NCI-H1092 treated with DMSO at 0.1 percent for 48 hours (cell line): ENCODE results near the gene FRMPD1.

ENCODE experiments used
- DNase-seq: peaks from one replicate; lab custom pipeline; 2025; lab: John Stamatoyannopoulos, UW

Gene FRMPD1

DNA sequence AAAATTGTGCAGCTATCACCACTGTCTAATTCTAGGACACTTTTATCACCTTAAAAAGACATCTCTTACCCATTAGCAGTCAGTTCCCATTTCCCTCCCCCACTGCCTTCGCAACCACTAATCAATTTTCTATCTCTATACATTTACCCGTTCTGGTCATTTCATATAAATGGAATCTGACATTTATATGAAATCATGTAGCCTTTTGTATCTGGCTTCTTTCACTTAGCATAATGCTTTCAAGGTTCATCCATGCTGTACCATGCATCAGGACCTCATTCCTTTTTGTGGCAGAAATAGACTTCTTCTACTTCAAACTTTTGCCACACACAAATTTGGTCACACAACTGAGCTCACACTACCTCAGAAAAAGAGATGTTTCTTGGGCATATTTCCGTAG, 32.2 kb downstream of the FRMPD1 start:
- no peak for DNase-seq

DNA sequence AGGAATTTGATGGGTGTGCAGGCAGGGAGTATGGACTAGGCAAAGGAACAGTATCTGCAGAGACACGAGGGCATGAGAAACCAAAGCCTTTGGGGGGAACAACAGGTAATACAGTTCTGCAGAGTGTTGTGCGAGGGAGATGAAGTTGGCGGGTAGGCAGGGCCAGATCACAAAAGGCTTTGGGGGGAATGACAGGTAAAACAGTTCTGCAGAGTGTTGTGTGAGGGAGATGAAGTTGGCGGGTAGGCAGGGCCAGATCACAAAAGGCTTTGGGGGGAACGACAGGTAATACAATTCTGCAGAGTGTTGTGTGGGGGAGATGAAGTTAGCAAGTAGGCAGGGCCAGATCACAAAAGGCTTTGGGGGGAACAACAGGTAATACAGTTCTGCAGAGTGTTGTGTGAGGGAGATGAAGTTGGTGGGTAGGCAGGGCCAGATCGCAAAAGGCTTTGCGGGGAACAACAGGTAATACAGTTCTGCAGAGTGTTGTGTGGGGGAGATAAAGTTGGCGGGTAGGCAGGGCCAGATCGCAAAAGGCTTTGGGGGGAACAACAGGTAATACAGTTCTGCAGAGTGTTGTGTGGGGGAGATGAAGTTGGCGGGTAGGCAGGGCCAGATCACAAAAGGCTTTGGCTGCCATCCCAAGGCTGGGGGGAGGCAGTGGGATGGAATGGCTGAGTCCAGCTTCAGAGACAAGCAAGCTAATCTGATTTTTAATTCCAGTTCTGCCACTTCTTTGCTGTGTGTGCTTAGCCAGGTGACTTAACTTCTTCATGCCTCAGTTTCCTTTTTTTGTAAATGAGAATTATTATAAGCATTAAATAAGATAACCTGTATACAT, 33.0 kb downstream of the FRMPD1 start:
- no peak for DNase-seq

DNA sequence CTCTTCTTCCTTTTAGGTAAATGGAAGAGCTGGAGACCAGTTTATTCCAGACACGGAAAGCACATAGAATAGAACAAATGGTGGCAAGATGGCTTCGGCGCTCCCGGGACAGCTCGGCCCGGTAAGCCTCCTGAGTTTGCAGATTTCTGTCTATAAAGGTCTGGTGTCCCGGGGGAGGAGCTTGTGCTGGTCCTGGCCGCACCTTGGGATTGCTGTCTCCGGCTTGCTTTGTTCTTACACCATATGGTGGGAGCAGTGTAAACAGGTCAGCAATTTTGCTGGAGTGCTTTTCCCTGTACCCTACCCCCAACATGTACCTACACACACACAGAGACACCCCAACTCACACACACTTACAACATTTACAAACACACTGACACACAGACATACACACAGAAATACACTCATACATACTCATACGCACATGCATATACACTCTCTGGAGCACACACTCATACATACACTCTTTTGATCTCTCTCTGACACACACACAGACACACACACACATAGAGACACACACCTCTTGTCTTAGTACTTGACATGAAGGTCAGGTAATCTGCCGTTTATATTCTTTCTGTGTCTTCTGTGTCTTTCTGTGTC, 42.0 kb downstream of the FRMPD1 start:
- DNase-seq, result no peak

DNA sequence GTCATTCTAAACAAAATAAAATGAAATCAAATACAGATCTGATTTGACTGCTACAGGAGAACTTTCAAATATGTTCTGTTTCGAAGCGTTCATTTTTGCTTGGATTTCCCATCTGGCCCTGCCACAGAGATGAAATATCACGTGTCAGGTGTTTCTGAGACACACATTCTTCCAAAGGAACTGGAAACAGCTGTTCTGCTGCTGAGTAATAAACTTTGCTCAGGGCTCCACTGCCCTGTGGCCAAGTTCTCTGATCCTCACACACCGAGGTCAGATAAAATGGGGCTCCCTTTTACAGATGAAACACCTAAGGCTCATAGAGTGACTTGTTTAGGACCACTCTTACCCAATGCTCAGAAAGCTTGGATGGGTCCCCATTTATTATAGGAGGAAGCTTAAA, 42.5 kb downstream of the FRMPD1 start:
- DNase-seq, result no peak

DNA sequence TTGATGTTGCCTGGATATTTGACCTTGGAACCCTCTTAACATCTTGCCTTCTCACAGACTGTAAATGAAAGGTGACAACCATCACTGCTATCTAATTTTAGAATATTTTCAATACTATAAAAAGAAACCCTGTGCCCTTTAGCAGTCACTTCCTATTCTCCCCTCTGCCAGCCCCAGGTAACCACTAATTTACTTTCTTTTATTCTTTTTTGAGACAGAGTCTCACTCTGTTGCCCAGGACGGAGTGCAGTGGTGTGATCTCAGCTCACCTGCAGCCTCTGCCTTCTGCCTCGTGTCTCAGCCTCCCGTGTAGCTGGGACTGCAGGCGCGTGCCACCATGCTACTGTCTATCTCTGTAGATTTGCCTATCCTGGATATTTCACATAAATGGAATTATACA, 43.6 kb downstream of the FRMPD1 start:
- DNase-seq, result no peak

DNA sequence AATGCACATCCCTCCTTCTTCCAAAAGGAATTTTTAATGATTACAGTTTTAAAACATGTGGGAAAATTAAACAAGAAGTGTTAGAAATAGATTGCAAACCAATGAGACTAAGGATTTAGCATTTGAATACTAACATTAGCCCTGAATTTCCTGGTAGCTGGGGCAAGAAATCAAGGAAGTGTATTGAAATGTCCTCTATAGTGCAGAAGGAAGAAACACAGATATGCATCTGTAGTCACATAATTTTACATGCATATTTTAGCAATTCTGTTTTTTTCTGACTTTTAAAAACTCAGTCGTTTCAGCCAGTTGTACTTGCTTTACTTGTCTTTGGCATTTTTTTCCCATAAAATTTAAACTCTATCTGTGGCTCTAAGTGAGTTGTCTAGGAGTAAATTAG, 45.8 kb downstream of the FRMPD1 start:
- no peak for DNase-seq

DNA sequence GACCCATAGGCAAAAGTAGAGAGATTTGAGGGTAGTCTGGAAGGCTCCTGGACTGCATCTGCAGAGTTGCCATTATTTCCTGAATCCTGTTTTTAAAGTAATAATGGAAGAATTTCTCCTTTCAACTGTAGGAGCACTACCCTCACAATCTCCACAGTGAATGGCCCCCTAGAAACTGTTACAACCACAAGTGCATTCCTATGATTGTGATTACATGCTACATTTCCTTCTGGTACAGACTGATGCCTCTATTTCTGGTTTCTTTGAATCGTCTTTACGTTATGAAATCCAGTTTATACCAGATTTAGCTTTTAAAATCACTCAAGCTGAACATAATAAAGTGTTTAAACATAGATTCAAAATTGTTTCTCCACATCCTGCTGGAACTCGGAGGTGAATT, 49.4 kb downstream of the FRMPD1 start:
- no peak for DNase-seq

DNA sequence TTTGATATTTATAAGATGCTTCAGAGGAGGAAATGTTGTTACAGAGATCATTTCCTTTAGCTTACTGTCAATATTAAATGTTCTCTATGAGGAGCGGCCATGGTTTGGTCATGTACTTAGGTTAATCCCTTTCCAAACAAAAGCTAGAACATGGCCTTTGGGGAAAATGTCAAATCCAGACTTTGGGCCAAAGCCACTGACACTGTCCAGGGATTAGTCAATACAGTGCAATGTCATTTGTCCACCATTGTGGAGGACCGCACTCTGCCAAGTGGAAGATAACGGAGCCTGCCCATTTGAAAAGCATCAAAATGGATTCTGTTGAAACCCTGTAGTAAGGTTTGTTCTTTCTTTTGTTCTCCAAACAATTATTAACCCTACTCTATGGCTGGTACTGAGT, 50.1 kb downstream of the FRMPD1 start:
- DNase-seq, result no peak

DNA sequence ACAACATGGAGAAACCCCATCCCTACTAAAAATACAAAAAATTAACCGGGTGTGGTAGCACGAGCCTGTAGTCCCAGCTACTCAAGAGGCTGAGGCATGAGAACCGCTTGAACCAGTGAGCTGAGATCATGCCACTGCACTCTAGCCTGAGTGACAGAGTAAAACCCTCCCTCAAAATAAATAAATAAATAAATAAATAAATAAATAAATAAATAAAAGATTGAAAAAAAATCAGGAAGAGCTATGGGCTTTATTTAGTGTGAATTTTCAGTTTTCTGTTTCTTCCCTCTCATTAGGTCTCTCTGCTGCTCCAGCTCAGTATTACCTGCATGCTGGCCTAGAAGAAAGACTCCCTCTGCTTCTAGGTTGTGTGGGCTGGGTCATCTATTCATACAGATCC, 55.0 kb downstream of the FRMPD1 start:
- no peak for DNase-seq

DNA sequence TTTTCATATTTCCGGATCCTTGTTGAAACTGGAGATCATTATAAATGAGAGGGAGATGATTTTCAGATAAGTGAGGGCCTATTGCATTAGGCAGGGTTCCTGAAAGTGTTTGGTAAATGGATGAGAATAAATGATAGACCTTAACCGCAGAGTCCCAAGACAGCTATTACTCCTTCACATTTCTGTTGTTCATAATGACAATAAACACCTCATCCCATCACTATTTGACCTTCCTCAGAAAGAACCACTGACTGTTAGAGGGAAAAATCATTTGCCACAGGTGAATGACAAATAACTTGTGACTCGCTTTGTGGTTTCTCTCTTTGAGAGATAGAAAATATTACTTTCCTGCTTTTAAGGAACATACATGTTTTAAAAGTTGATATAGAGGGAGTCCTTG, 55.5 kb downstream of the FRMPD1 start:
- DNase-seq, result no peak

DNA sequence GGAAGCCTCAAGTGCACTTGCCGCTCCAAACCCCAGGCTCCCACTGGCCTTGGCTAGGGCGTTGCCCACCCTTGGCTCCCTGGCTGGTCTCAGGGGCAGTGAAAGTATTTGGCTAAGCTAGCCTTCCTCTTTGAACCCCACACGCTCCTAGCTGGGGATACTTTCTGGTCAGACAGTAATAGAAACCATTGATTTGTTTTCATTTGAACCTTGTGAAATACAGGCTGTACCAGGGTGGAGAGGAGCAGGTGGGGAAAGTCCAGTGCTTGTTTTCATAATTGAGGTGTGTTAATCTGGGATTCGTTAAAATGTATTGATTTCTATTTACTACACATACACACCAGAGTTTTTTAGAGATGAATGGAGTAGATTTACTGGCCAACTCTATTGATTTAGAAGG, 57.0 kb downstream of the FRMPD1 start:
- DNase-seq, result no peak

DNA sequence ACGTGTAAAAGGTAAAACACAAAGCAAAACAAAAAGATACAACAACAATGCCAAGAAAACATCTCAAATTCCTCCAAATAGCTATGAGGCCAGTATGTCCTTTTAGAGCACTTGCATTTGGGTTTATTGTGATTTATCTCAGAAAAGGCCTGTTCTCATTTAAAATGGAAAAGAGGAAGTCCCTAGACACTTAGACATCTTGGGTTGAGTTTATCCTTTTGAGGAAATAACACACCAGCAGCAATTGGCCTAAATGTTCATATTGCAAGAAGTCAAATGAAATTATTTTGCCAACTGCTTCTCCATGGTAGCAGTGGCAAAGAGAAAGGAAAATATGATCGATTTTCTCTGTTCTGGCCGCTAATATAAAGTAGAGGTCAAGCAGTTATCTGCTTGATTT, 59.3 kb downstream of the FRMPD1 start:
- no peak for DNase-seq

DNA sequence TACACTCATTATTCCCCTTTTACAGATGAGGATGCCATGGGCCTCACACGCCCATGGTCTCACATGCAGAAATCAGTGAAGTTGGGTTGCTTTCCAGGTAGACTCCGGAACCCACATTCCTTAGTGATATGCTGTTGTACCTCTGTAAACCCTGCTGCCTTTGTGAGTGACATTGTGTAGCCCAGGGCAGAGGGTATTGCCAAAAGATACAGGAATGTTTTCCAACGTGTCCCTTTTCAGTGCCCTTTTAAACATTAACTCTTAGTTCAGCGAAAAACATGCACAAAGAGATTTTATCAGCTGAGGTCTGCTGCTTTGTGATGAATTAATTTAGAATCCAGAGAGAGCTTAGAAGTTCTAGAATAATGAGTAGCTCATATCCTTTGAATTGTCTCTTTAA, 64.5 kb downstream of the FRMPD1 start:
- no peak for DNase-seq

DNA sequence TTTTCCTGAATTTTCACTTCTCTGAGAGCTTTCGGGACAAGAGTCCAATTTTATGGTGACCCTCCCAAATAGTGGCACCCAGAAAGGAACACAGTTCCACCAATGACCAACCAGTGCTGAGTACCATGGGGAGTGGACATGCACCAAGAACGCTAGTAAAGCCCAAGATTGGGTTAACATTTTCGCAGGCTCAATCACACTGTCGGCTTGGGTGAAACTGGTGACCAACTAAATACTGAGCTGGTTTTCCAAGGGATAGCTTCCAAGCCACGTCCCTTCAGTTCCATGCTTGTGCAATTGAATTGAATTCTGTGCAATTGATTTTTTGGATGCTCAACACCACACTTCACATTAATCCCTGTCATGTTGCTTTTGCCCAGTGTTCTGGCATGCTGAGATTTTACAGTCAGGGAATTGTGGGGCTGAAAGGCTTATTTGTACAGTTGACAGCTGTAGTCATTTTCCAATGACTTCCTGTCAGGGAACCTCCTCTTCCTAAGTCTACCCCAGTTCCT, 65.3 kb downstream of the FRMPD1 start:
- no peak for DNase-seq

DNA sequence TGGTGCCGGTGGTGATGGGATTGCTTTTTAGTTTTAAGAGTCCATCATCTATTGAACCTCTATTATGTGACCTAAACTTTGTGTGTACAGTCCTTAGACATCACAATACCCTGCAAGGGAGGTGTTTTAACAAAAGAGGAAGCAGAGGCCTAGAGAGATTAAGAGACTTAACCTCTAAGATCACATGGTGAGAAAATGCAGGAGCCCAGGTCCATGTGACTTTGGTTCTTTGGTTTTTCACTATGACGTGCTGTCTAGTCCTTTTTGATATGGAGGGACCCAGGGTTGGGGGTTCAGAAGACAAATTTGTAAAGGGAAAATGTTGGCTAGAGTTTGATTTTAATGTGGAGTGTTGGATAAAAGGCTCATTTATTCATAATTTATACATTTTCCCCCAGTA, 68.8 kb downstream of the FRMPD1 start:
- no peak for DNase-seq

DNA sequence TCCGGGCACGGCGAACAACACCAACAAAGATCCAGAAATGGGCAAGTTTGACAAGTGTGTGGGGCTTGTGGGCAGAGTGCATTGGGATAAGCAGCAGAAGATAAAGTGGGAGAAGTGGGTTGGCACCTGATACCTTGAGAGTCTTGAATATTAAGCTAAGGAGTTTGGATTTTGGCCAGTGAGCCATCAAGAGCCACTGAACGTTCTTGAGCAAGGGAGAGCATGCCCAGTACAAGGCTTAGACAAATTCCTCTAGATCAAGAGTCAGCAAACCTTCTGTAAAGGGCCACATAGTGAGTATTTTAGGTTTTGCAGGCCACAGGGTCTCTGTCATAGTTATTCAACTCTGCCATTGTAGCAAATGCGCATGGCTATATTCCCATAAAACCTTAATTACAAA, 76.3 kb downstream of the FRMPD1 start:
- no peak for DNase-seq

DNA sequence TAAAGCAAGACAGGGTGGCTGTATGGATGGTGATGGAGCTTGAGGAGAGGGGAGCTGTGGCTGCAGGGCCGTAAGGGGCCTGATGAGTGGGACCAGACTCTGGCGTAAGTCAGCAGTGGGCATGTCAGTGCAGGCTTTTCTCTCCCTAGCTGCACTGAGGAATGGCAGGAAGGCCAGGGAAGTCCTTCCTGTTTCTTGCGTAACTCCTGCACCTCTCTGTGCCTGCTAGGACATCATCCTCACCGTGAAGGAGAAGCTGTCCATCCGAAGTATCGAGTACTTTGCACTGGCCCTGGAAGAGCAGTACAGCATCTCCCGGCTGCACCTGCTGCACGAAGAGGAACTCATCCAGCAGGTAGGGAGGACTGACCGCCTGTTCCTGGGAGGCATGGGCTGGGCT, 78.7 kb downstream of the FRMPD1 start:
- DNase-seq, result no peak

DNA sequence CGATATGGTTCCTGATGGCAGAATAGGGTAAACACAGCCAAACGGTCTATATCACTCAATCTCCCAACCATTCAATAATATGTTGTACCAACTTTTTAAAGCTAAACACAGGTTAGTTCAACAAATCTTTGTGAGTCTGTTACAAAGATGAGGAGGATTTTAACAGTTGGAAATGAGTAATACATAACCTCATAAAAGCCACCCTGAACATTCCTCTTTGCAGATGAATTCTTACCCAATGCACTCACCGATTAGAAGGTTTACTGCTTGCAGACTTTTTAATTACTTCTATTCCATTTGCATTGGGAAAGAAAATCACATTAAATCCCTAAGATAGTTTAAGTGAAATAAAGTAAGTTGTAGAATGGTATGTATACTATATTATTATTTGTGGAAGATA, 79.5 kb downstream of the FRMPD1 start:
- DNase-seq, result no peak

DNA sequence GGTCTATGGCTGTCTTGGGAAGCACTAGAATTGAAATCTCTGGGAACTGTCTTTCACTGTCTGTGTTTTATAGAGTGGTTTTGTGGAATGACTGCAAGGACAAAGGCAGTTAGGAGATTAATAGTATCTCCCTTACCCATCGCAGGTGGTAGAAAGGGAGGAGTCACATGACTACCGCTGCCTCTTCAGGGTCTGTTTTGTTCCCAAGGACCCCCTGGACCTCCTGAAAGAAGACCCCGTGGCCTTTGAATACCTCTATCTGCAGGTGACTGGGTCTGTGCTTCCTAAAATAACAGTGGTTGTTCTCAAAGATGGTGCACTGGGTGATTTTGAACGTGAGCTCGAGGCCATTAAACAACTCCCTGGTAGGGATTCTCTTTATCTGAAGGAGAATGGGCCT, 80.1 kb downstream of the FRMPD1 start:
- no peak for DNase-seq

DNA sequence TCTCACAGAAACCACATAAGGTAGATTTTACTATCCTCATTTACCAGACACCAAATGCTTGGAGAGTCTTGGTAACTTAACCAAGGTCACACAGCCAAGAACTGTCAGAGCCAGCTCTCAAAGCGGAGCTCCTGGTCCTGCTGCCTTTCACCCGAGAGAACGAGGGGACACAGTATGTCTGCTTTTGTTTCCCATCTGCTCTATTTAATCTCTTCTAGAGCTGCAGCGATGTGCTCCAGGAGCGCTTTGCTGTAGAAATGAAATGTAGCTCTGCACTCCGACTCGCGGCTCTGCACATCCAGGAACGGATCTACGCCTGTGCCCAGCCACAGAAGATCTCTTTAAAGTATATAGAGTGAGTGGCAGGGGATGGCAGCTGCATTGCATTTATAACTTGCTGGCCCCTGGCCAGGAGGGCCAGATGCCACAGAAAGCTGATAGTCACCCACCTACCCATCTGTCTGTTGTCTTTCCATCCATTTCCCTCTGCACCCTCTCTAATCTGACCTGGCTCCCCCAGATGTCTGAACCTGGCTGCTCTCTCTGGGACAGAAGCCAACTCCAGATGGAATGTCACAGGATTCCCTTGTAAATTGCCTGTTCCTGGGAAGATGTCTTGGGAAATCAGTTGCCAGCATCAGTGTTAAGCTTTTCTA, 81.5 kb downstream of the FRMPD1 start:
- peak; percentile 64 for DNase-seq

DNA sequence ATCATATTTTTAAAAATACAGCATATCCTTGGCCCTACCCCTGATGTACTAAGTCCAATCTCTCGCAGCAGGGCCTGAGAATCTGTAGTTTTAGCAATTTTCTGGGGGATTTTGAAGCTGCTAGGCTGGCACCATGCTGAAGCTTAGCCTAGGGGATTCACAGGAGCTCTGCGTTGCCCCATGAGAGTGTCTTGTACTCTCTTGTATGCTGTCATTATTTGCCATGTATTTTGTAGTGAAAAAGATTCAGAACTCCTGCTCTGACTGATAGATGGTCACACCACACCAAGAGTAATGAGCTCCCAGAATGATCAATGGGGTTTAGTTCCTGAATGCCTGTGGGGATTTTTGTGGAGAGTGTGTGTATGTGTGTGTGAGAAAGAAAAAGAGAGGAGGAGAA, 82.2 kb downstream of the FRMPD1 start:
- no peak for DNase-seq

DNA sequence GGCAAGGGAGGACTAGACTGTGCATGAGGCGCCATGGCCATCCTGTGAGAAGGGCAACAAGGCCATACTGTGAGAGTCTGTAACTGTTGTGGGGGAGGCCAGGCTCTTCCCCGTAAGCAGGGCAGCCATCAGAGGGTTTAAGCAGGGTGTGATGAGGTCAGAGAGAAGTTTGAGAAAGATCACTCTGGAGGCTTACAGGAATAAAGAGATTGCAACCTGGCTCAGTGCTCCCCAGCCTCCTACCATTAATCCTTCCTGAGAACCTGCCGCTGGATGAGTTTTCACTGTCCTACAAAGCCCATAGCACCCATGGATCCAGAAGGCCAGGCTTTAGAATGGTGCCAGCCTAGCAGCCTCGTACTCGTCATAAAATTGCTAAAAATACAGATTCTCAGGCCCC, 88.5 kb downstream of the FRMPD1 start:
- DNase-seq, result no peak

DNA sequence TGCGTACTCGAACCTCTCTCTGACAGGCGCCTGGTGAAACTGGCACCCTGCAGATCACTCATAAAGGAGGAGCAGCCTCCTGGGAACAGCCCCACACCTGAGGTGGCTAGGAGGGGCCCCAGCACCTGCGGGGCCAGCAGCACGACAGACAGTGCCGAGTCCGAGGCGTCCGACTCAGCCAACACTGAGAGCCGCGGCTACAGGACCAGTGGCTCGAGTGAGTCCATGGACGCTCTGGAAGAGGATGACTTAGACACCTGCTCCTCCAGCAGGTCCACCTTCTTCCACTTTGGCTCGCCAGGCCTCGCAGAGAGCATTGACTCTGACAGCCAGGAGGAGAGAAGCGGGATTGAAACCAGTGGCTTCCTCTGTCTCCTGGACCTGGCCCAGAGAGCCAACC, 89.4 kb downstream of the FRMPD1 start:
- DNase-seq, result no peak
